Brain pericyte (primary cell): Measurements from ENCODE around the gene WNT5B.

ENCODE experiments used
- DNase-seq: peaks from one replicate; pipeline ENCODE4 v3.0.0-alpha.2; 2012; ENCODE audit warnings: low read depth, low spot score

Gene WNT5B

GRCh38 chr12:1650978-1651361 lies 21.9 kb downstream of the WNT5B start:
- DNase-seq = no peak

- no peak for DNase-seq
These were observed 22.9 kb downstream of the WNT5B start for GRCh38 chr12:1651946-1652345.

DNA sequence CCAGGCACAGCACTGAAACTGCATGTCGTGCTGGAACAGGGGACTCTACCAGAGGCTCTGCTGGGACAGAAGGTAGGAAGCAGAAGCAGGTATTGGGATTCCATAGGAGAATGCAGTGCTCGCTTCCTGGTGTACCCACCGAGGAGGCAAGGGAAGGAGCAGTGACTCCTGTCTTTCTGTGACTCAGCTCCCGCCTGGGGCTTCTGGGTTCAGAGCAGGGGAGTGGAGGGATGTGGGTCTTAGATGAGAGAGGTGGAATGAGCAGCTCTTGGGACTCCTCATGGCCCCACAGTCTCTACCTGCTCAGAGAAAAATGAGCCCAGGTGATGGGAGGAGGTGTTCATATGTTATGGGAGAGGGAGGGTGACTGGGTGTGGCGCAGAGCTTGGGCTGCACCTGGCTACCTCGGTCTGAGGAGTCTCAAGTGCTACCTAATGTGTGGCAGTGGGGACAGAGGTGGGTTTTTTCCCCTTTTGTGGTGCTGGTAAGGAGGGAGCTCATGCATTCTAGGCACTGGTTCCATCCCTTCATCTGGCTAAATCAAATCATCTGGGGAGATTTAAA lies 26.3 kb downstream of the WNT5B start:
- no peak for DNase-seq

- no peak for DNase-seq
These were observed 27.9 kb downstream of the WNT5B start for GRCh38 chr12:1656902-1657301.

DNA sequence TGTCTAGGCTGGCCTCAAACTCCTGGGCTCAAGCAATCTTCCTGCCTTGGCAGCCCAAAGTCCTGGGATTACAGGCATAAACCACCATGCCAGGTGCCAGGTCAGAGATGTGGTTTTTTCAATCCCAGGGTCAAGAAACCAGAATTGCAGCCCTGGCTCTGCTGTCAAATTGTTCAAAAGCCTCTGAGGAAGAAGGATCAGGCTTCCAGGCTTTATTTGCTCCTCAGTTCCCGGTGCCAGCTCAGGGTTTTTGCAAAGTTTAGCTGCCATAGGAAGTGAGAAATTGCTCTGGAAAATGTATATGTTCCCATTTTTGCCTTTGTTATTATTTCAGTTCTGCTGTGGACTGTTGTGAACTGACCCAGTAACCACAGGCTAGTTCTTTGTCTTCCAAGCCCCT lies 28.7 kb downstream of the WNT5B start:
- no peak for DNase-seq

DNA sequence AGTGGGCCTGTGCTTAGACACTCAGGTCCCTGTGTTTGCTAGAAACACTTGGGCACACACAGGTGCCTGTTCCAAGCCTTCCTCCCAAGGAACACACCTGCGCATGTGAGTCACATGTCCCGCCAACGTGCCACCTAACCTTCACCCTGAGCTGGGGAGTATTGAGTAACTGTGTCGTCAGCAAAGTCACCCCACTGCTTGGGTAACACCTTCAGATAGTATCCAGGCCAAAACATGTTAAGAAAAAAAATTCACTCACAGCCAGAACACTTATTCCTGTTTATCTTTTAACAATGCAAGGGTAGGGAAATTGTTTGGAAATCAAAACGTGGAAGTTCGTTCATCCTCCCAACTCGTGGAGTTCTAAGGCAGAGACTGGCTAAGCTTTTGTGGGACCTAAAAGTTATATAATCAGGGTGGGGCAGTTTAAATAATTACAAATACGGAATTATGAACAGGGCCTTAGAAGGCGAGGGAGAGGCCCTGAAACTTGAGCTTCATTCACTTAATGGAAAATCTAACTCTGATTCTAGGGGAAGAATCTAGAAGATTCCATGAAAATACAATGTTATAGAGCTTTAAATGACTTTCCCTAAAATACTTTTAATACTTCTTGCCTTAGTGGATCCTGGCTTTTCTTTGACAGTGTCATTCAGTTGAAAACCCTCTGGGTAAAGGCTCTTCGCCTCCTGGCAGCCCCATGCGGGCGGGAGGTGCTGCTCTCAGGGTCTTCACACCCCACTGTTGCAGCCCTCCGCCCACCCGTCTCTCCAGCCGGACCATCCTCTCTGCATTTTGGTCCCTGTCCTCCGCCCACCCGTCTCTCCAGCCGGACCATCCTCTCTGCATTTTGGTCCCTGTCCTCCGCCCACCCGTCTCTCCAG lies 31.5 kb downstream of the WNT5B start:
- DNase-seq = no peak

DNA sequence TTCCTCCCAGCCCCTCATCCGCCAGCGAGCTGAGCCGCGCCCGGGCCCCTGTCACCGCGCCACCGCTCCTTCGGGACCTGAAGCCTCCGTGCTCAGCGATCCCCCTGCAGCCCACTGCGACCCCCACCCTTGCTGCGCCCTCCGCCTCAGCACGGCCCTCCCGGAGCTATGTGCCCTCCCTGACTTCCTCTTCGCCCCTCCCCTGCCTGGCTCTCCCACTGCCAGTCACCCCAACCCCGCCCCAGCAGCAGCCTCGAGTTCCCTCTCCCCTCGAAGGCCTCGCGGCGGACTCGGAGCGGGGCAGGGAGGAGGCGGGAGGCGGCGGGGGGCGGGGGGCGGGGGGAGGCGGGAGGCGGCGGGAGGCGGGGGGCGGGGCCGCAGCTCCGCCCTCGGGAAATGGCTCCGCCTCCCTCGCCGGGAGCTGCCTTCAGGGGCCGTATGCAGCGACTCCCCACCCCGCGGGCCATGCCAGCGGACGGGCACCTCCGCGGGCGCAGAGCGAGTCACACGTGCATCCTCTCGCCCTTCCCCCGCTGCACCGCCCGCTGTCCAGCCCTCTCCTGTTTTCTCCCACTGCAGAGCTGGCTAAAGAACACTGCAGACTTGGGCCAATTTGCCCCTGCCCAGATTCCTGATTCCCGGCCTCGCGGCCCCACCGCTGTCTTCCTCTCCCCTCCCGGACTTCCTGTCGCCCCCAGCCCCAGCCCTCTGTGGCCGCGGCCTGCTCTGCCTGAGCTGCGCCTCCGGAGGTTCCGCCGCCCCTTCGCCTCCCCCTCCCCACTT lies 32.7 kb downstream of the WNT5B start:
- peak; percentile 29 for DNase-seq

DNA sequence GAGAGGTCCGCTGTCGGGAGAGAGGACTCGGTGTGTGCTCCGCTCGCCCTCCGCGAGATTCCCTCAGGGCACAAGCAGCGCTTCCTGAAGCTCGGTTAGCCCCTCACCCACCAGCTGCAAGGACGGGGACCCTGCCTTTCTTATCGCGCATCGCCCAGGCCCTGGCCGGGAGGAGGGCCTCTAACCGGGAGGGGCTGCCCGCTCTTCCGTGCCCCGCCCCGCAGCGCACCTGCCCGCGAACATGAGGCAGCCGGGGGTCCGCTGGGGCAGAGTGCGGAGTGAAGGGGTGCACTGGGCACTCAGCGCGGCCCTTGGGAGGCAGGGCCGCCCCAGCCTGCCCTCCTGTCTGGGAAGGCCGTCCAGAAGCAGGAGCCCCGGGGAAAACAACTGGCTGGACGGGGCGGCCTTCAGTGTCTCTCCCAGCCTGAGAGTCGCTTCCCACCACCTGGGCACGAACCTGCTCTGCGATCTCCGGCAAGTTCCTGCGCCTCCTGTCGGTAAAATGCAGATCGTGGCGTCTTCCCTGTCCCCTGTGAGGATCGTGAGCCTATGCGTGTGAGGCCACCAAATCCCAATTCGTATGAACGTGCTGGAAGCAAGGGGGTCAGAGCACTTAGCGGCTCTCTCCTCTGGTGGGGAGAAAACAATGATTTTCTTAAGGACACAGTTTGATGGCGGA lies 33.9 kb downstream of the WNT5B start:
- DNase-seq = no peak

DNA sequence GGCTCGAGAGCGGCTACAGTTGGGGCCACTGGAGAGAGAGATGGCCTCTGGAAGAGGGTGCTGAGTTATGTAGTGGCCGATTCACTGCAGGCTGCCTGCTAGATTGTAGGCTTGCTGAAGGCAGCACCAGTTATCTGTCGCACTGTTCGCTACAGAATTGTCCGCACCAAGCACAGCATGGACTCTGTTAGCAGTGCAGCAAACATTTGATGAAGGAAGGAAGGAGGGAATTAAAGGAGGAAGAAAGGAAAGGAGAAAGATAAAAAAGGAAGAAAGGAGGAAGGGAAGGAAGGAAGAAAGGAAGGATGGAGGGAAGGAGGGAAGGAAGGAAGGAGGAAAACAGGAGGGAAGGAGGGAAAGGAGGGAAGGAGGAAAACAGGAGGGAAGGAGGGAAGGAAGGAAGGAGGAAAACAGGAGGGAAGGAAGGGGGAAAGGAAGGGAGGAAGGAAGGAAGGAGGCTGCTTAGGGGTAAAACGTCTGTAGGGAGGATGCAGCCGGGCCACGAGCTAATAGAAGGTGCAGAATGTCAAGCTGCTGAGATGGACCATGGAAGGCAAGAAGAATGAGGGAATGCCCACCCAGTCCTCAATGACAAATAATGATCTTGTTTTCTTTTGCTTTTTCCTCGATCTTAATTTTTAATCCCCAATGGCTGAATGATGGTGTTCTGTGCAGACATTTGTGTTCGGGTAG lies 34.6 kb downstream of the WNT5B start:
- no peak for DNase-seq

GRCh38 chr12:1665366-1665765 lies 36.3 kb downstream of the WNT5B start:
- no peak for DNase-seq

DNA sequence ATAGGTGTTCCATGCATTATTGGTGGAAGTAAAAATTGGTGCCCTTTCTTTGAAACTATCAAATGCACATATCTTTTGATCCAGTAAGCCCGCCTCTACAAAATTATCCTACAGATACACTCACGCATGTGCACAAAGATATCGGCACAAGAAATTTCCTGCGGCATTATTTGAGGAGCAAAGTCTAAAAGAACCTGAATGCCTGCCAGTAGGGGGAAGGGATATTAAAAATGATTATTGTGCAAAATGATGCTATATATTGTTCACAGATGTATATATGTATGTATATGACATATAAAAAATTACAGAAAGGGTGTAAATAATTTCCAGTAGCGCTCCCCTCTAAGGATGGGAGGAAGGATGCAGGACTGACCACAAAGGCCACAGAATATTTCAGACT lies 37.2 kb downstream of the WNT5B start:
- no peak for DNase-seq

GRCh38 chr12:1666685-1667162 lies 37.7 kb downstream of the WNT5B start:
- DNase-seq = no peak

- DNase-seq = peak; percentile 63
These were observed 40.0 kb downstream of the WNT5B start for GRCh38 chr12:1668833-1669543.

- DNase-seq = no peak
These were observed 41.6 kb downstream of the WNT5B start for GRCh38 chr12:1670358-1671268.

DNA sequence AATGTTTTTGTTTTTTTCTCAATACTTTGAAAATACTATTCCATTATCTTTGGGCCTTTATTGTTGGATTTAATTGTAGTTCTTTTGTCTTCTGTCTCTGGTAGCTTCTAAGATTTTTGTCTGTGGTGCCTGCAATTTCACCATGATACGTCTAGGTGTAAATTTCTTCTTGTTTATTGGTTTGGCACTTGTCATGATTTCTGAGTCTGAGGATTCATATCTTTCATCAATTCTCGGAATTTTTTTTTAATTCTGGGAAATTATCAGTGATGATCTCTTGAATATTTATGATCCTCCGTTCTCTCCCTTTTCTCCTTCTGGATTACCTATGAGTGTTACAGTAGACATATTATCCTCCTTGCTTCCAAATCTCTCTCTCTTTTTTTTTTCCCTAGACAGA lies 47.0 kb downstream of the WNT5B start:
- no peak for DNase-seq

DNA sequence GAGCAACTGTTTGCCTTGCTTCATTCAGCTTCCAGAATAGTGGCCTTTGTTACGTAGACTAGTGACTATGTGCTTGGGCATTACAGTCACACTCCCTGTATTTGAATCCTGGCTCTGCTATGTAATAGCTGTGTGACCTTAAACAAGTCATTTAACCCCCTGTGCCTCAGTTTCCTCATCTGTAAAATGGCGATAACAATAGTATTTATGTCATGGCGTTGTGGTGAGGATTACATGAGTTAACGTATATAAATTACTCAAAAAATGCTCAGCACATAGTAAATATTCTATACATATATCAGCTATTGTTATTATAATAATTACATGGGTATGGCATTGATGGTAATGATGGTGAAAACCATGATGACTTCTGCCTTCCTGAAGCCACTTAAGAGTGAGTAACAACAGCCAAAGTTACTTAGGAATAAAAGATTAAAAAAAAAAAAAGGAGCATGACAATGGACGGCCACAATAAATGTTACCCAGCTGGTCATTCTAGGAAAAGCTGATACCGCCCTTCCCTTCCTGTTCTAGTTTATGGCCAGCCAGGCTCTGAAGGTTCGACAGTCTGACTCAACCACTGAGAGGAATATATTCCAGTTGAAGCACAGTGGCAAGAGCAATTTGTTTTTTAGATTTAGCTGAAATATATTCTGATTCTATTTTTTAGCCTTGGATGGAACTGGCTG lies 51.9 kb downstream of the WNT5B start:
- no peak for DNase-seq

DNA sequence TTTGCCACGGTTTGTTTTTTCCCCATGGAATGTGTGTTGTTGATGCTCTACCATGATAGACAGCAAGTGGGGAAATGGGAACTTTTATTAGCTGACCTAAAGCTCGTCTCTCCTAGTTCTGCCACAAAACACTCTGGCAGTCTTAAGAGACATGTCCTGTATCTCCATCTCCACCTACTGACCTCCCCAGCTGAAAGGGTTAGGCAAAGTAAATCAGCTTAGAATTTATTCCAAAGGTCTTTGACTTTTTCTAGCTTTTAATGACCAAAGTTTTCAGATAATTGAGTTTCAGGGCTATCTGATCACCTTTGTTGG lies 52.4 kb downstream of the WNT5B start:
- DNase-seq = no peak

DNA sequence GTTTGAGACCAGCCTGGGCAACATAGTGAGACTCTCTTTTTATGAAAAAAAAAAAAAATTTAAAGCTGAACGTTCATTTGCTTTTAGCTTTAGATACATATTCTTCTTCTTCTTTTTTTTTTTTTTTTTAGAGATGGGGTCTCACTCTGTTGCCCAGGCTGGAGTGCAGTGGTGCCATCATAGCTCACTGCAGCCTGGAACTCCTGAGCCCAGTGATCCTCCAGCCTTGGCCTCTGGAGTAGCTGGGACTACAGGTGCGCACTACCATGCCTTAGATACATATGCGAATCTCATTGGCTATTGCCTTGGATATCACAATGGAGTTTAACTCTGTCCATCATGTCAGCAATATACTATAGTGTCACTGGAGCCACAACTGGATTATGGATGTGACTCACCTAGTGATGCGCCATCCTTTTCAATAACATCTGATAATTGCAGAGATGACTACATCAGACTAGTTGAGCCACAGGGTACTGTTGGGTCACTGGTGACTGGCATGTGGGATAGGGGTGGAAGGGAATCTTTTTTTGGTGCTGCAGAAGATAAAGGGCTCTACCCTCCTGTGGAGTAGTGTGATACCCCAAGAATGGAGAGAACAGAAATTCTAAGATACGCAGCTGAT lies 59.2 kb downstream of the WNT5B start:
- no peak for DNase-seq
